GM12801 (cell line): ENCODE results near the gene MT1M.

Source experiments
- CTCF ChIP-seq: IDR thresholded peaks from one replicate; pipeline ENCODE4 v1.5.1; 2011; ENCODE audit warnings: control low read depth; ENCODE audit not compliant: insufficient read length; ENCODE audit errors: extremely low read depth

Gene MT1M

GRCh38 chr16:56617212-56618085 lies 15.0 kb upstream of the MT1M start:
- no peak for TF ChIP-seq CTCF

GRCh38 chr16:56618138-56618537 lies 14.3 kb upstream of the MT1M start:
- TF ChIP-seq CTCF: no peak

- no peak for TF ChIP-seq CTCF
Observed at GRCh38 chr16:56620339-56620897, 12.0 kb upstream of the MT1M start.

- no peak for TF ChIP-seq CTCF
Observed at GRCh38 chr16:56623637-56624036, 8.8 kb upstream of the MT1M start.

GRCh38 chr16:56625140-56625942 lies 7.1 kb upstream of the MT1M start, which contains the start of gene MT1E:
MT1E (plus strand) TSS chr16:56625781; CDS start chr16:56625852, 71 bp downstream.
- no peak for TF ChIP-seq CTCF

- TF ChIP-seq CTCF: no peak
Observed at GRCh38 chr16:56625943-56626654, 6.4 kb upstream of the MT1M start.
